Stomach (tissue), 9 donors: ENCODE data around the gene UBE2D4. TPM values are rescaled to one million over a fixed set of nuclear protein-coding genes. Genes with fewer than 3 reads are reported as not detected.

Experiments
- DNase-seq, 2 donors: peaks; one replicate each; pipeline versions ENCODE4 v3.0.0 to v3.0.0-alpha.2; 2013 to 2019
- H3K27ac ChIP-seq, 5 donors: fragments of 200-600 bp in 4 of 5; sonication (generic) in 4 of 5; one replicate each; pipeline ENCODE4 v1.5.1; 2013 to 2019; ENCODE audit warnings: mild to moderate bottlenecking in 1 of 5, moderate library complexity in 1 of 5
- H3K27me3 ChIP-seq, 3 donors: fragments of 200-600 bp; sonication (generic); one replicate each; pipeline ENCODE4 v1.5.1; 2017 to 2019; ENCODE audit warnings: mixed run types in 1 of 3
- H3K36me3 ChIP-seq, 4 donors: fragments of 200-600 bp; sonication (generic); 1 replicate in 3 of 4; 2 replicates in 1 of 4; pipeline ENCODE4 v1.5.1; 2016 to 2019
- H3K4me1 ChIP-seq, 4 donors: fragments of 200-600 bp; sonication (generic); one replicate each; pipeline ENCODE4 v1.5.1; 2016 to 2019
- H3K4me3 ChIP-seq, 4 donors: fragments of 200-600 bp; sonication (generic) in 3 of 4; one replicate each; pipeline ENCODE4 v1.5.1; 2016 to 2019; ENCODE audit warnings: mild to moderate bottlenecking in 1 of 4
- H3K9me3 ChIP-seq, 4 donors: fragments of 200-600 bp; sonication (generic); one replicate each; pipeline ENCODE4 v1.5.1; 2016 to 2019
- CTCF ChIP-seq, 7 experiments: fragments of 450-650 bp in 4 of 7; fragments of 200-600 bp in 3 of 7; sonication (generic) in 3 of 7; IDR thresholded peaks; one replicate each; pipeline ENCODE4 v1.5.1; 2016 to 2019; ENCODE audit warnings: antibody characterized with exemption in 7 of 7, control low read depth in 2 of 7, mild to moderate bottlenecking in 1 of 7
- EP300 ChIP-seq: sonication (generic); formaldehyde crosslinking; IDR thresholded peaks from one replicate; pipeline ENCODE4 v1.6.1; 2017; ENCODE audit warnings: antibody characterized with exemption
- POLR2A ChIP-seq, 4 donors: fragments of 450-650 bp; IDR thresholded peaks; one replicate each; pipeline ENCODE4 v1.6.1; 2016; ENCODE audit warnings: antibody characterized with exemption in 4 of 4, control low read depth in 2 of 4, mild to moderate bottlenecking in 1 of 4, moderate library complexity in 1 of 4
- POLR2AphosphoS5 ChIP-seq, 3 donors: sonication (generic); formaldehyde crosslinking; IDR thresholded peaks; one replicate each; pipeline ENCODE4 v1.6.1; 2016; ENCODE audit warnings: antibody characterized with exemption in 3 of 3
- WGBS, 5 donors: extraction: QIAGEN DNeasy Blood & Tissue Kit in 3 of 5; methylation state at CpG; one replicate each; pipeline versions ENCODE4 v1.1.5 to v1.1.7; 2013 to 2018; 5-methylcytosine and 5-hydroxymethylcytosine counted together
- intact Hi-C: fragments of 100-400 bp; cut with DNase I; formaldehyde crosslinking; loops from one replicate; pipeline ENCODE4 v1.15.1; 2023; ENCODE audit warnings: low total_unique reads
- polyA plus RNA-seq, 3 donors: library from polyadenylated mRNA; stranded (reverse); fragments of 200-250 nt; gene quantifications; one replicate each; pipeline ENCODE4 v1.2.3, GENCODE V29; 2013
- total RNA-seq, 5 donors: library from RNA; depleted of rRNA; stranded (reverse); fragments of >200 nt; gene quantifications; one replicate each; pipeline versions ENCODE4 v1.1.0 to v1.2.3, GENCODE V29; 2014 to 2016
- donor health status: healthy with polysubstance abuse.
- donor health status: Bipolar disorder and iron deficiency.
- donor health status: healthy.

Gene UBE2D4
- total and polyA plus RNA-seq, 8 donors: 0.58 to 51.8 (median 10.9) TPM; not detected in 1

GRCh38 chr7:43878867-43879266, 47.4 kb upstream of the UBE2D4 start:
- 76 to 88% (median 85%) methylated on average over 4 to 5 of the region's 5 CpGs for WGBS, 5 donors
- TF ChIP-seq POLR2A (IDR thresholded peaks at IDR 0.05) (no peak), EP300 (no peak), CTCF (IDR thresholded peaks at IDR 0.05) (no peak), POLR2AphosphoS5 (IDR thresholded peaks at IDR 0.05) (no peak)
- no peak overlapping the region for H3K4me3 ChIP-seq
- peak overlapping the region in 3 of 5 donors; percentile 5 to 12 (median 10) for H3K27ac ChIP-seq
- no peaks in the 10 kb centered on the region for H3K27me3 ChIP-seq
- no peaks in the 10 kb centered on the region for H3K9me3 ChIP-seq
- intact Hi-C loops: no loop called here
- peaks cover 59 to 93% (median 86%) of the 10 kb centered on the region in 4 donors for H3K36me3 ChIP-seq
- peaks cover 0 to 7% (median 0%) of the 10 kb centered on the region in 4 donors for H3K4me1 ChIP-seq
- DNase-seq: no peak

- no peaks in the 10 kb centered on the region for H3K27me3 ChIP-seq
- H3K4me3 ChIP-seq: no peak overlapping the region
- DNase-seq: no peak
- no peaks in the 10 kb centered on the region for H3K9me3 ChIP-seq
- H3K4me1 ChIP-seq: peaks cover 0 to 7% (median 0%) of the 10 kb centered on the region in 4 donors
- peak overlapping the region in 2 of 5 donors; percentile 5 to 10 for H3K27ac ChIP-seq
- TF ChIP-seq EP300: no peak
- TF ChIP-seq CTCF (IDR thresholded peaks at IDR 0.05): no peak
- no peak for TF ChIP-seq POLR2A (IDR thresholded peaks at IDR 0.05)
- no peak for TF ChIP-seq POLR2AphosphoS5 (IDR thresholded peaks at IDR 0.05)
- H3K36me3 ChIP-seq: peaks cover 64 to 100% (median 92%) of the 10 kb centered on the region in 4 donors
- intact Hi-C loops: no loop called here
- WGBS, 5 donors: 71 to 84% (median 82%) methylated on average over 2 of the region's 2 CpGs
Observed at GRCh38 chr7:43879477-43879876, 46.8 kb upstream of the UBE2D4 start.

- no peak overlapping the region for H3K27ac ChIP-seq
- intact Hi-C loops: no loop called here
- H3K36me3 ChIP-seq: peaks cover 63 to 100% (median 92%) of the 10 kb centered on the region in 4 donors
- no peak for DNase-seq
- no peaks in the 10 kb centered on the region for H3K9me3 ChIP-seq
- TF ChIP-seq EP300 (no peak), POLR2AphosphoS5 (IDR thresholded peaks at IDR 0.05) (no peak), CTCF (IDR thresholded peaks at IDR 0.05) (no peak), POLR2A (IDR thresholded peaks at IDR 0.05) (no peak)
- 66 to 79% (median 77%) methylated on average over 5 of the region's 5 CpGs for WGBS, 5 donors
- H3K4me1 ChIP-seq: peaks cover 0 to 7% (median 0%) of the 10 kb centered on the region in 4 donors
- no peak overlapping the region for H3K4me3 ChIP-seq
- no peaks in the 10 kb centered on the region for H3K27me3 ChIP-seq
Observed at GRCh38 chr7:43880596-43880995, 45.6 kb upstream of the UBE2D4 start.

DNA sequence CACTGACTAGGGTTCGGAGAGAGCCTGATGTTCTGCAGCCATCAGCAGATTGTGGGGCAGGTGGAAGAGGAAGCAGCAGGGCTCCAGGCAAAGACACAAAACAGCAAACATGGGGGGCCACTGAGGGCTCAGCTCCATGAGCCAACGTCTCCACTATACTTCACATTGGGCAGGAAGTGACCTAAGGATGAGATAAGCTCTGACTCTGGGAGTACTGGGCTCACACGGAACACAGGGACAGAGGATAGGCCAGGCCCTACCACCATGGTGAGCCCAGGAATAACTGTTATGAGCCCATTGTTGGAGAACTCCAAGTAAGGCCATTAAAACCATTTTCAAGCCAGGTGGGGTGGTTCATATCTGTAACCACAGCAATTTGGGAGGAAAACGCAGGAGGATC, 42.0 kb upstream of the UBE2D4 start:
- WGBS, 5 donors: 84 to 93% (median 87%) methylated on average over 4 of the region's 4 CpGs
- Histone ChIP-seq H3K36me3 (peaks cover 34 to 79% (median 71%) of the 10 kb centered on the region in 4 donors), H3K27ac (no peak overlapping the region), H3K9me3 (no peaks in the 10 kb centered on the region), H3K4me1 (peaks cover 0 to 13% (median 4%) of the 10 kb centered on the region in 4 donors), H3K4me3 (no peak overlapping the region), H3K27me3 (no peaks in the 10 kb centered on the region)
- intact Hi-C loops: no loop called here
- DNase-seq: no peak
- TF ChIP-seq POLR2A (IDR thresholded peaks at IDR 0.05) (no peak), CTCF (IDR thresholded peaks at IDR 0.05) (no peak), POLR2AphosphoS5 (IDR thresholded peaks at IDR 0.05) (no peak), EP300 (no peak)
